GM19468 (cell line): ENCODE measurements around the gene NPHP1.
"Not testable (repeated sequence)": the region's sequence is repeated elsewhere in the genome, so short reads cannot be mapped to it uniquely, and the experiment has no call there.

ENCODE experiments used
- ATAC-seq: cut with Tn5 transposase; IDR thresholded peaks from one replicate; pipeline ENCODE4 v1.9.1; 2021; ENCODE audit warnings: mild to moderate bottlenecking, moderate library complexity, moderate number of reproducible peaks; ENCODE audit not compliant: unreplicated experiment; ENCODE audit errors: extremely low read depth

The NPHP1 gene

GRCh38 chr2:110204408-110205385 lies at the start of gene NPHP1:
TSS of gene NPHP1 (minus strand) at chr2:110205013. CDS start at chr2:110204968, 45 bp downstream.
- ATAC-seq, result peak; percentile 88

- not testable (repeated sequence) for ATAC-seq
Measured at GRCh38 chr2:110248081-110248795, 43.4 kb upstream of the NPHP1 start.

GRCh38 chr2:110245488-110246435 lies 40.9 kb upstream of the NPHP1 start:
- not testable (repeated sequence) for ATAC-seq

GRCh38 chr2:110243283-110243682 lies 38.5 kb upstream of the NPHP1 start:
- not testable (repeated sequence) for ATAC-seq

GRCh38 chr2:110234514-110234913 lies 29.7 kb upstream of the NPHP1 start:
- not testable (repeated sequence) for ATAC-seq

GRCh38 chr2:110229886-110230285 lies 25.1 kb upstream of the NPHP1 start:
- ATAC-seq, result not testable (repeated sequence)

- ATAC-seq, result not testable (repeated sequence)
Measured at GRCh38 chr2:110222626-110223025, 17.8 kb upstream of the NPHP1 start.

GRCh38 chr2:110221938-110222337 lies 17.1 kb upstream of the NPHP1 start:
- ATAC-seq, result no peak

GRCh38 chr2:110220190-110220564 lies 15.4 kb upstream of the NPHP1 start:
- no peak for ATAC-seq

- ATAC-seq, result no peak
Measured at GRCh38 chr2:110219496-110220189, 14.8 kb upstream of the NPHP1 start.

- not testable (repeated sequence) for ATAC-seq
Measured at GRCh38 chr2:110218889-110219288, 14.1 kb upstream of the NPHP1 start.

GRCh38 chr2:110216803-110217202 lies 12.0 kb upstream of the NPHP1 start:
- ATAC-seq, result no peak

- no peak for ATAC-seq
Measured at GRCh38 chr2:110216199-110216598, 11.4 kb upstream of the NPHP1 start.

- no peak for ATAC-seq
Measured at GRCh38 chr2:110215566-110216158, 10.8 kb upstream of the NPHP1 start.

GRCh38 chr2:110215091-110215490 lies 10.3 kb upstream of the NPHP1 start:
- no peak for ATAC-seq

GRCh38 chr2:110213522-110213921 lies 8.7 kb upstream of the NPHP1 start:
- not testable (repeated sequence) for ATAC-seq

GRCh38 chr2:110211938-110212858 lies 7.4 kb upstream of the NPHP1 start, which contains the start of gene MTLN:
TSS of gene MTLN (minus strand) at chr2:110212547. CDS start at chr2:110212525, 22 bp downstream.
- peak; percentile 66 for ATAC-seq
